ENCODE data around the gene NFKBIE.

Gene NFKBIE

GRCh38 chr6:44257025-44257752 is 8.2 kb downstream of the NFKBIE start, which contains the start of gene SLC35B2:
Gene SLC35B2 (minus strand): TSS chr6:44257528. CDS start chr6:44257410, 118 bp downstream.
- peak; percentile 85 for DNase-seq

GRCh38 chr6:44256775-44257024 is 8.7 kb downstream of the NFKBIE start:
- DNase-seq, result no peak

- peak; percentile 59 for DNase-seq
Measured at GRCh38 chr6:44255871-44256774, 9.2 kb downstream of the NFKBIE start.

- DNase-seq, result peak; percentile 46
Measured at GRCh38 chr6:44255105-44255808, 10.1 kb downstream of the NFKBIE start.

- peak; percentile 31 for DNase-seq
Measured at GRCh38 chr6:44254191-44255104, 10.9 kb downstream of the NFKBIE start.

GRCh38 chr6:44253307-44254101 is 11.8 kb downstream of the NFKBIE start:
- DNase-seq, result peak; percentile 87

- no peak for DNase-seq
Measured at GRCh38 chr6:44251576-44252524, 13.5 kb downstream of the NFKBIE start.

GRCh38 chr6:44250718-44251123 is 14.6 kb downstream of the NFKBIE start:
- no peak for DNase-seq

GRCh38 chr6:44250067-44250717 is 15.2 kb downstream of the NFKBIE start:
- peak; percentile 31 for DNase-seq

- no peak for DNase-seq
Measured at GRCh38 chr6:44249082-44249748, 16.1 kb downstream of the NFKBIE start.

- no peak for DNase-seq
Measured at GRCh38 chr6:44248579-44248978, 16.8 kb downstream of the NFKBIE start.

- peak; percentile 92 for DNase-seq
Measured at GRCh38 chr6:44247338-44248302, 17.7 kb downstream of the NFKBIE start.

- peak; percentile 99 for DNase-seq
Measured at GRCh38 chr6:44246663-44247337, 18.6 kb downstream of the NFKBIE start, which contains the start of gene HSP90AB1. Gene HSP90AB1 (plus strand): TSS chr6:44247101. CDS start chr6:44248630, 1,529 bp downstream.

GRCh38 chr6:44245912-44246662 is 19.3 kb downstream of the NFKBIE start:
- peak; percentile 86 for DNase-seq

GRCh38 chr6:44245391-44245911 is 19.9 kb downstream of the NFKBIE start:
- DNase-seq, result no peak

GRCh38 chr6:44243345-44243744 is 22.0 kb downstream of the NFKBIE start:
- DNase-seq, result no peak

Data from hematopoietic multipotent progenitor cell treated with erythropoietin and hydrocortisone succinate and interleukin-3 and kit ligand, for 4 days (in vitro differentiated cells).